Ovary (tissue), 9 donors: ENCODE data around the gene SPSB1. TPM values are rescaled to one million over a fixed set of nuclear protein-coding genes. Genes with fewer than 3 reads are reported as not detected.

ENCODE experiments used
- DNase-seq, 5 donors: peaks; one replicate each; pipeline ENCODE4 v3.0.0-alpha.2; 2019 to 2020
- H3K27ac ChIP-seq, 2 donors: fragments of 200-600 bp; one replicate each; pipeline versions ENCODE4 v1.5.1 to v1.8.0; 2019 to 2022
- H3K27me3 ChIP-seq: fragments of 200-600 bp; one replicate; pipeline ENCODE4 v1.8.0; 2022
- H3K36me3 ChIP-seq: fragments of 200-600 bp; sonication (generic); one replicate; pipeline ENCODE4 v1.5.1; 2019
- H3K4me1 ChIP-seq: one replicate; pipeline ENCODE4 v1.8.1; 2013; ENCODE audit warnings: mild to moderate bottlenecking, moderate library complexity; ENCODE audit not compliant: insufficient read depth
- H3K4me3 ChIP-seq: fragments of 200-600 bp; sonication (generic); one replicate; pipeline ENCODE4 v1.5.1; 2017
- H3K9me3 ChIP-seq, 2 donors: fragments of 200-600 bp in 1 of 2; sonication (generic) in 1 of 2; one replicate each; pipeline versions ENCODE4 v1.5.1 to v1.8.1; 2013 to 2019; ENCODE audit warnings: mild to moderate bottlenecking in 1 of 2, moderate library complexity in 1 of 2
- CTCF ChIP-seq, 3 donors: fragments of 450-650 bp in 2 of 3; fragments of 200-600 bp in 1 of 3; IDR thresholded peaks; one replicate each; pipeline versions ENCODE4 v1.5.1 to v1.8.0; 2016 to 2022; ENCODE audit warnings: antibody characterized with exemption in 3 of 3, mild to moderate bottlenecking in 1 of 3
- EP300 ChIP-seq: sonication (generic); formaldehyde crosslinking; IDR thresholded peaks from one replicate; pipeline ENCODE4 v1.6.1; 2017; ENCODE audit warnings: antibody characterized with exemption
- POLR2A ChIP-seq: fragments of 450-650 bp; IDR thresholded peaks from one replicate; pipeline ENCODE4 v1.6.1; 2017; ENCODE audit warnings: antibody characterized with exemption, mild to moderate bottlenecking, moderate library complexity
- WGBS, 3 donors: extraction: QIAGEN DNeasy Blood & Tissue Kit in 1 of 3; methylation state at CpG; one replicate each; pipeline versions ENCODE4 v1.1.5 to v1.1.7; 2013 to 2017; 5-methylcytosine and 5-hydroxymethylcytosine counted together
- intact Hi-C, 4 donors: fragments of 100-400 bp; cut with DNase I; formaldehyde crosslinking; loops; one replicate each; pipeline versions ENCODE4 v1.11.0 to v1.15.1; 2022 to 2023
- polyA plus RNA-seq, 2 donors: library from polyadenylated mRNA; stranded (reverse); fragments of 200-250 nt in 1 of 2; fragments of 350-450 nt in 1 of 2; fragmentation: Illumina TruSeq in 1 of 2; extraction: RNeasy Lipid Tissue Mini Kit (QIAGEN cat#74804) in 1 of 2; gene quantifications; one replicate each; pipeline ENCODE4 v1.2.3, GENCODE V29; 2013 to 2014
- total RNA-seq, 7 donors: library from RNA; depleted of rRNA in 2 of 7; stranded (reverse); fragments of >200 nt in 2 of 7; fragmentation: NEBNext Ultra II Directional in 3 of 7; extraction: Animal tissue kit (Norgen Biotek cat#: 25700) in 3 of 7; gene quantifications; one replicate each; pipeline versions ENCODE4 v1.1.0 to v1.2.4, GENCODE V29; 2016 to 2023
- donor health status: DM: no; HTN: no; CAD: no; lungs with moderate emphysema.
- donor health status: DM: no; HTN: no; CAD: no.
- donor health status: Bipolar disorder and iron deficiency.
- donor health status: DM: yes; HTN: yes; CAD: no.
- donor health status: DM: no; HTN: no; CAD: no.
- donor health status: DM: yes; HTN: yes; CAD: no.

Gene SPSB1
- total and polyA plus RNA-seq, 9 donors, result 20.4 to 69.6 (median 34.4) TPM

DNA sequence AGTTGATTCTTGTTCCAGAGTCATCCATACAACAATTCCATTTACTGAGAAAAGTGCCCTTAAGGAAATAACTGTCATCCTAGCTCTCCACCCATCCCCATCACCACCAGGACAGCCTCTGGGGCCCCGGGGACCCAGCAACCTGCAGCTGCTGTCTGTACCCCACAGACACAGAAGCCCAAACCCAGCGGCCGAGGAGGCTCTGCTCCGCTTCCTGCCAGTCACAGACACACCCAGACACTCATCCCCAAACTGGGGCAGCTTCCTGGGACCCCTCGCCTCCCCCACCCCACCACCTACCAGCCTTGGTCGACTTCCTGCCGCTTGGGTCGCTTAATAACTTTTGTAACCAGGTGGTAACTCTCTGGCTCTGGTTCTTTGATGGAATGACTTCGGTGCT, 125.0 kb downstream of the SPSB1 start:
- Histone ChIP-seq H3K4me3 (no peak overlapping the region), H3K27ac (no peak overlapping the region), H3K9me3 (no peaks in the 10 kb centered on the region), H3K36me3 (no peaks in the 10 kb centered on the region), H3K27me3 (no peaks in the 10 kb centered on the region), H3K4me1 (peaks cover 17% of the 10 kb centered on the region)
- WGBS, 3 donors, result 90 to 96% (median 91%) methylated on average over 9 of the region's 9 CpGs
- no peak for DNase-seq
- TF ChIP-seq CTCF (IDR thresholded peaks at IDR 0.05), result no peak
- no peak for TF ChIP-seq POLR2A
- TF ChIP-seq EP300, result no peak
- intact Hi-C loops, result no loop called here

- TF ChIP-seq CTCF (IDR thresholded peaks at IDR 0.05) (no peak), EP300 (no peak), POLR2A (no peak)
- Histone ChIP-seq H3K27ac (no peak overlapping the region), H3K4me3 (no peak overlapping the region), H3K9me3 (no peaks in the 10 kb centered on the region), H3K27me3 (no peaks in the 10 kb centered on the region), H3K4me1 (peaks cover 9% of the 10 kb centered on the region), H3K36me3 (no peaks in the 10 kb centered on the region)
- DNase-seq, result no peak
- 90 to 97% (median 96%) methylated on average over 7 of the region's 7 CpGs for WGBS, 3 donors
- intact Hi-C loops, result no loop called here
These were observed 126.2 kb downstream of the SPSB1 start for GRCh38 chr1:9418851-9419250.

Other genes with a start within 250 kb of the SPSB1 start
- 10 to 100 TPM in 1 of 7 donors, 1 to 10 TPM in 6; 3.4 to 19.4 (median 5.6) TPM for gene SLC2A5, start 223.3 kb upstream of the SPSB1 start, total RNA-seq
- 1 to 10 TPM in 1 of 2 donors, under 1 TPM in 1; 0.64 to 6.7 TPM for gene SLC2A5, start 223.3 kb upstream of the SPSB1 start, polyA plus RNA-seq
- gene GPR157, start 163.8 kb upstream of the SPSB1 start, total RNA-seq, result 10 to 100 TPM in 4 of 7 donors, 1 to 10 TPM in 3; 4.8 to 17.8 (median 12.2) TPM
- gene GPR157, start 163.8 kb upstream of the SPSB1 start, polyA plus RNA-seq, result 1 to 10 TPM; 3.1 to 3.6 TPM
- gene H6PD, start 58.1 kb upstream of the SPSB1 start, total RNA-seq, result 100 to 1,000 TPM in 3 of 7 donors, 10 to 100 TPM in 4; 63.8 to 148 (median 91.3) TPM
- 10 to 100 TPM; 47.0 to 70.4 TPM for gene H6PD, start 58.1 kb upstream of the SPSB1 start, polyA plus RNA-seq
- 1 to 10 TPM; 1.3 to 5.9 (median 4.2) TPM for gene SLC25A33, start 246.6 kb downstream of the SPSB1 start, total RNA-seq
- gene SLC25A33, start 246.6 kb downstream of the SPSB1 start, polyA plus RNA-seq, result 1 to 10 TPM; 2.2 to 3.9 TPM